Measurements from ENCODE around the gene RHOXF2B. TPM values are rescaled to one million over a fixed set of nuclear protein-coding genes. Genes with fewer than 3 reads are reported as not detected.
"Not testable (repeated sequence)": the region's sequence is repeated elsewhere in the genome, so short reads cannot be mapped to it uniquely, and the experiment has no call there.

RHOXF2B gene
- total and polyA plus RNA-seq, 2 experiments from 2014 or later = not detected

- Histone ChIP-seq H3K4me2 (peak overlapping the region; percentile 66; the same call in 1 of the 2 replicates), H3K79me2 (replicated peaks; ENCODE audit: insufficient read depth) (no peaks in the 10 kb centered on the region), H3K4me3 (peak overlapping the region; percentile 18), H3K36me3 (ENCODE audit: insufficient read depth) (no peaks in the 10 kb centered on the region), H3K27ac (ENCODE audit: low read depth) (peak overlapping the region; percentile 84), H3F3A (replicated peaks; ENCODE audit: low read depth) (no peaks in the 10 kb centered on the region), H3K4me1 (ENCODE audit: insufficient read depth) (peaks cover 15% of the 10 kb centered on the region), H4K20me1 (replicated peaks; ENCODE audit: insufficient read depth) (no peaks in the 10 kb centered on the region), H3K27me3 (ENCODE audit: insufficient read depth) (no peaks in the 10 kb centered on the region), H3K9me2 (ENCODE audit: insufficient read depth) (no peaks in the 10 kb centered on the region), H2AFZ (no peak overlapping the region)
- TF ChIP-seq, protein P1, sequence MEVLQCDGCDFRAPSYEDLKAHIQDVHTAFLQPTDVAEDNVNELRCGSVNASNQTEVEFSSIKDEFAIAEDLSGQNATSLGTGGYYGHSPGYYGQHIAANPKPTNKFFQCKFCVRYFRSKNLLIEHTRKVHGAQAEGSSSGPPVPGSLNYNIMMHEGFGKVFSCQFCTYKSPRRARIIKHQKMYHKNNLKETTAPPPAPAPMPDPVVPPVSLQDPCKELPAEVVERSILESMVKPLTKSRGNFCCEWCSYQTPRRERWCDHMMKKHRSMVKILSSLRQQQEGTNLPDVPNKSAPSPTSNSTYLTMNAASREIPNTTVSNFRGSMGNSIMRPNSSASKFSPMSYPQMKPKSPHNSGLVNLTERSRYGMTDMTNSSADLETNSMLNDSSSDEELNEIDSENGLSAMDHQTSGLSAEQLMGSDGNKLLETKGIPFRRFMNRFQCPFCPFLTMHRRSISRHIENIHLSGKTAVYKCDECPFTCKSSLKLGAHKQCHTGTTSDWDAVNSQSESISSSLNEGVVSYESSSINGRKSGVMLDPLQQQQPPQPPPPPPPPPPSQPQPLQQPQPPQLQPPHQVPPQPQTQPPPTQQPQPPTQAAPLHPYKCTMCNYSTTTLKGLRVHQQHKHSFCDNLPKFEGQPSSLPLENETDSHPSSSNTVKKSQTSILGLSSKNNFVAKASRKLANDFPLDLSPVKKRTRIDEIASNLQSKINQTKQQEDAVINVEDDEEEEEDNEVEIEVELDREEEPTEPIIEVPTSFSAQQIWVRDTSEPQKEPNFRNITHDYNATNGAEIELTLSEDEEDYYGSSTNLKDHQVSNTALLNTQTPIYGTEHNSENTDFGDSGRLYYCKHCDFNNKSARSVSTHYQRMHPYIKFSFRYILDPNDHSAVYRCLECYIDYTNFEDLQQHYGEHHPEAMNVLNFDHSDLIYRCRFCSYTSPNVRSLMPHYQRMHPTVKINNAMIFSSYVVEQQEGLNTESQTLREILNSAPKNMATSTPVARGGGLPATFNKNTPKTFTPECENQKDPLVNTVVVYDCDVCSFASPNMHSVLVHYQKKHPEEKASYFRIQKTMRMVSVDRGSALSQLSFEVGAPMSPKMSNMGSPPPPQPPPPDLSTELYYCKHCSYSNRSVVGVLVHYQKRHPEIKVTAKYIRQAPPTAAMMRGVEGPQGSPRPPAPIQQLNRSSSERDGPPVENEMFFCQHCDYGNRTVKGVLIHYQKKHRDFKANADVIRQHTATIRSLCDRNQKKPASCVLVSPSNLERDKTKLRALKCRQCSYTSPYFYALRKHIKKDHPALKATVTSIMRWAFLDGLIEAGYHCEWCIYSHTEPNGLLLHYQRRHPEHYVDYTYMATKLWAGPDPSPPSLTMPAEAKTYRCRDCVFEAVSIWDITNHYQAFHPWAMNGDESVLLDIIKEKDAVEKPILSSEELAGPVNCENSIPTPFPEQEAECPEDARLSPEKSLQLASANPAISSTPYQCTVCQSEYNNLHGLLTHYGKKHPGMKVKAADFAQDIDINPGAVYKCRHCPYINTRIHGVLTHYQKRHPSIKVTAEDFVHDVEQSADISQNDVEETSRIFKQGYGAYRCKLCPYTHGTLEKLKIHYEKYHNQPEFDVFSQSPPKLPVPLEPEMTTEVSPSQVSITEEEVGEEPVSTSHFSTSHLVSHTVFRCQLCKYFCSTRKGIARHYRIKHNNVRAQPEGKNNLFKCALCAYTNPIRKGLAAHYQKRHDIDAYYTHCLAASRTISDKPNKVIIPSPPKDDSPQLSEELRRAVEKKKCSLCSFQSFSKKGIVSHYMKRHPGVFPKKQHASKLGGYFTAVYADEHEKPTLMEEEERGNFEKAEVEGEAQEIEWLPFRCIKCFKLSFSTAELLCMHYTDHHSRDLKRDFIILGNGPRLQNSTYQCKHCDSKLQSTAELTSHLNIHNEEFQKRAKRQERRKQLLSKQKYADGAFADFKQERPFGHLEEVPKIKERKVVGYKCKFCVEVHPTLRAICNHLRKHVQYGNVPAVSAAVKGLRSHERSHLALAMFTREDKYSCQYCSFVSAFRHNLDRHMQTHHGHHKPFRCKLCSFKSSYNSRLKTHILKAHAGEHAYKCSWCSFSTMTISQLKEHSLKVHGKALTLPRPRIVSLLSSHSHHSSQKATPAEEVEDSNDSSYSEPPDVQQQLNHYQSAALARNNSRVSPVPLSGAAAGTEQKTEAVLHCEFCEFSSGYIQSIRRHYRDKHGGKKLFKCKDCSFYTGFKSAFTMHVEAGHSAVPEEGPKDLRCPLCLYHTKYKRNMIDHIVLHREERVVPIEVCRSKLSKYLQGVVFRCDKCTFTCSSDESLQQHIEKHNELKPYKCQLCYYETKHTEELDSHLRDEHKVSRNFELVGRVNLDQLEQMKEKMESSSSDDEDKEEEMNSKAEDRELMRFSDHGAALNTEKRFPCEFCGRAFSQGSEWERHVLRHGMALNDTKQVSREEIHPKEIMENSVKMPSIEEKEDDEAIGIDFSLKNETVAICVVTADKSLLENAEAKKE (CRISPR knock-in tag; IDR thresholded peaks at IDR 0.05) = 0 out of 2 replicates have a peak, but pooled peaks have one; percentile 6
- TF ChIP-seq, protein P2, sequence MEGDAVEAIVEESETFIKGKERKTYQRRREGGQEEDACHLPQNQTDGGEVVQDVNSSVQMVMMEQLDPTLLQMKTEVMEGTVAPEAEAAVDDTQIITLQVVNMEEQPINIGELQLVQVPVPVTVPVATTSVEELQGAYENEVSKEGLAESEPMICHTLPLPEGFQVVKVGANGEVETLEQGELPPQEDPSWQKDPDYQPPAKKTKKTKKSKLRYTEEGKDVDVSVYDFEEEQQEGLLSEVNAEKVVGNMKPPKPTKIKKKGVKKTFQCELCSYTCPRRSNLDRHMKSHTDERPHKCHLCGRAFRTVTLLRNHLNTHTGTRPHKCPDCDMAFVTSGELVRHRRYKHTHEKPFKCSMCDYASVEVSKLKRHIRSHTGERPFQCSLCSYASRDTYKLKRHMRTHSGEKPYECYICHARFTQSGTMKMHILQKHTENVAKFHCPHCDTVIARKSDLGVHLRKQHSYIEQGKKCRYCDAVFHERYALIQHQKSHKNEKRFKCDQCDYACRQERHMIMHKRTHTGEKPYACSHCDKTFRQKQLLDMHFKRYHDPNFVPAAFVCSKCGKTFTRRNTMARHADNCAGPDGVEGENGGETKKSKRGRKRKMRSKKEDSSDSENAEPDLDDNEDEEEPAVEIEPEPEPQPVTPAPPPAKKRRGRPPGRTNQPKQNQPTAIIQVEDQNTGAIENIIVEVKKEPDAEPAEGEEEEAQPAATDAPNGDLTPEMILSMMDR (conservative IDR thresholded peaks at IDR 0.05; ENCODE audit: low read depth in 2 of 2) = no peak
- TF ChIP-seq NANOG (IDR thresholded peaks at IDR 0.05; ENCODE audit: borderline replicate concordance) = peak; percentile 94
- DNase-seq (ENCODE audit: low spot score) (peak; percentile 65), ATAC-seq (peak; percentile 93)
- Mint-ChIP-seq H3K9me3 (peaks cover 15% of the 10 kb centered on the region; the same call in 1 of the 3 replicates), H3K4me1 (peaks cover 26% of the 10 kb centered on the region), H3K27ac (peak overlapping the region; percentile 75; the same call in 1 of the 2 replicates), H3K27me3 (ENCODE audit: insufficient read depth, low read depth, poor library complexity) (peaks cover 18% of the 10 kb centered on the region), H3K36me3 (ENCODE audit: low read depth) (peaks cover 11% of the 10 kb centered on the region; the same call in 1 of the 3 replicates), H3K4me3 (peak overlapping the region; percentile 53; the same call in 2 of the 3 replicates)
These were observed 40.8 kb downstream of the RHOXF2B start for GRCh38 chrX:120036704-120037103.

DNA sequence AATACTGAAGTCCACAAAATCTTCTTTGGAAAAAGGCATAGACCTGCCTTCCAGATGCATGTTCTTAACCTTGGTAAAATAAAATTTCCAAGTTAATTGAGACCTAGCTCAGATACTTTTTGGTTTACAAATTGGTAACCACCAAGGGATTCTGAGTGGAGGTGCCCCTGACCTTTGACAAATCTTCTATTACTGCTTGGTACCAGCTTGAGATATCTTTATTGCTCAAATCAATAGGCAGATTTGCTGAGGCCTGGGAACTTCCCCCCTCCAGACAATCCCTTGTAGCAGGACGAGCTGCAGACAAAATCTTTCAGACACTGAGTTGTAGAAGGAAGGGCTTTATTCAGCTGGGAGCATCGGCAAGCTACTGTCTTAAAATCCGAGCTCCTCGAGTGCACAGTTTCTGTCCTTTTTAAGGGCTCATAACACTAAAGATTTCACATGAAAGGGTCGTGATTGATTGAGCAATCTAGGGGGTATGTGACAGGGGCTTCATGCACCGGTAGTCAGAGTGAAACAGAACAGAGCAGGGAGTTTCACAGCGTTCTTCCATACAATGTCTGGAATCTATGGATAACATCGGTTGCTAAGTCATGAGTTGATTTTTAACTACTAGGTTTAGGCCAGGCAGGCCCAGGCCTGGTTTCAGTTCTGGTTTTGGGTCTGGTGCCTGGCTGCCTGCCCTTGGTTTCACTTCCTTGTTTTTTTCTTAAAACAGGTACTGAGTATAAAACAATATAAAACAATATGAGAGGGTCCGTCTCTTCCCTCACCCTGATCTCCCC lies 41.8 kb downstream of the RHOXF2B start:
- ATAC-seq; DNase-seq (ENCODE audit: low spot score); H3K36me3 ChIP-seq (ENCODE audit: insufficient read depth); H3K79me2 ChIP-seq (replicated peaks; ENCODE audit: insufficient read depth); H3K9me2 ChIP-seq (ENCODE audit: insufficient read depth); H3K27me3 ChIP-seq (ENCODE audit: insufficient read depth); H3F3A ChIP-seq (replicated peaks; ENCODE audit: low read depth); H3K4me3 ChIP-seq; H3K4me3 Mint-ChIP-seq; H4K20me1 ChIP-seq (replicated peaks; ENCODE audit: insufficient read depth); H3K27ac Mint-ChIP-seq: not testable (repeated sequence)
- peaks cover 15% of the 10 kb centered on the region; the same call in 1 of the 3 replicates for H3K9me3 Mint-ChIP-seq
- Histone ChIP-seq H2AFZ (peak overlapping the region; percentile 43; the same call in 1 of the 2 replicates), H3K4me1 (ENCODE audit: insufficient read depth) (peaks cover 15% of the 10 kb centered on the region), H3K4me2 (peak overlapping the region; percentile 31; the same call in 1 of the 2 replicates), H3K27ac (ENCODE audit: low read depth) (peak overlapping the region; percentile 34; the same call in 1 of the 2 replicates)
- H3K4me1 Mint-ChIP-seq = peaks cover 26% of the 10 kb centered on the region
- peaks cover 18% of the 10 kb centered on the region for H3K27me3 Mint-ChIP-seq (ENCODE audit: insufficient read depth, low read depth, poor library complexity)
- H3K36me3 Mint-ChIP-seq (ENCODE audit: low read depth) = peaks cover 11% of the 10 kb centered on the region; the same call in 1 of the 3 replicates

Measured in GM23338 (cell line).